PC-9 (cell line): Measurements from ENCODE around the gene RAB31. TPM values are rescaled to one million over a fixed set of nuclear protein-coding genes. Genes with fewer than 3 reads are reported as not detected.

Source experiments
- BruUV-seq: library from RNA; stranded (reverse); fragments of 400-500 nt; replicated peaks from 2 replicates; lab custom pipeline; 2021; lab: Mats Ljungman, UMichigan
- CTCF ChIA-PET: fragments of 300-600 bp; sonication (Branson Sonifier 250); formaldehyde crosslinking; loops from one replicate; lab custom pipeline; 2022; ENCODE audit warnings: antibody characterized with exemption; lab: Charles Lee
- POLR2A ChIA-PET: fragments of 300-600 bp; sonication (Branson Sonifier 250); formaldehyde crosslinking; loops from one replicate; lab custom pipeline; 2022; ENCODE audit warnings: antibody characterized with exemption; ENCODE audit not compliant: unreplicated experiment; lab: Charles Lee
- DNase-seq, 2 experiments: peaks; one replicate each; pipeline versions ENCODE4 v3.0.0 to v3.0.0-alpha.2; 2015 to 2022; ENCODE audit warnings: mixed read lengths in 1 of 2
- H2AFZ ChIP-seq: fragments of 200-600 bp; sonication (generic); 2 replicates; pipeline ENCODE4 v1.8.1; 2017; ENCODE audit warnings: antibody characterized with exemption
- H3F3A ChIP-seq: fragments of 200-600 bp; sonication (generic); 2 replicates; pipeline ENCODE4 v1.8.1; 2017; ENCODE audit warnings: antibody characterized with exemption, mild to moderate bottlenecking, low read depth; ENCODE audit not compliant: insufficient read depth
- H3K27ac ChIP-seq: fragments of 200-600 bp; sonication (generic); 2 replicates; pipeline ENCODE4 v1.6.1; 2016; ENCODE audit warnings: mixed run types
- H3K27me3 ChIP-seq: fragments of 200-600 bp; sonication (generic); 2 replicates; pipeline ENCODE4 v1.6.1; 2016; ENCODE audit warnings: low read depth, mixed run types; ENCODE audit not compliant: insufficient read depth
- H3K36me3 ChIP-seq: fragments of 200-600 bp; sonication (generic); 2 replicates; pipeline ENCODE4 v1.6.1; 2016; ENCODE audit warnings: low read depth, mixed run types
- H3K4me1 ChIP-seq: fragments of 200-600 bp; sonication (generic); replicated peaks from 2 replicates; pipeline ENCODE4 v1.6.1; 2016; ENCODE audit warnings: mixed run types; ENCODE audit not compliant: insufficient read depth
- H3K4me2 ChIP-seq: fragments of 200-600 bp; sonication (generic); 2 replicates; pipeline ENCODE4 v1.6.1; 2017; ENCODE audit warnings: mixed run types
- H3K4me3 ChIP-seq: fragments of 200-600 bp; sonication (generic); 2 replicates; pipeline ENCODE4 v1.6.1; 2016; ENCODE audit warnings: mixed run types
- H3K79me2 ChIP-seq: fragments of 200-600 bp; sonication (generic); 2 replicates; pipeline ENCODE4 v1.6.1; 2017; ENCODE audit warnings: low read depth, mixed run types
- H3K9me2 ChIP-seq: fragments of 200-600 bp; sonication (generic); 2 replicates; pipeline ENCODE4 v1.8.1; 2017; ENCODE audit warnings: mild to moderate bottlenecking; ENCODE audit not compliant: insufficient read depth
- H3K9me3 ChIP-seq: fragments of 200-600 bp; sonication (generic); 2 replicates; pipeline ENCODE4 v1.8.1; 2016; ENCODE audit warnings: low read depth; ENCODE audit not compliant: insufficient read depth
- H4K20me1 ChIP-seq: fragments of 200-600 bp; sonication (generic); 2 replicates; pipeline ENCODE4 v1.8.1; 2017; ENCODE audit not compliant: insufficient read depth
- EZH2 ChIP-seq: fragments of 200-600 bp; sonication (generic); IDR thresholded peaks from 2 replicates; pipeline ENCODE4 v1.8.0; 2017; ENCODE audit warnings: antibody characterized with exemption, low read depth
- intact Hi-C: fragments of 100-400 bp; cut with micrococcal nuclease; formaldehyde crosslinking; loops from one replicate; pipeline ENCODE4 v1.10.0; 2022; ENCODE audit not compliant: unreplicated experiment
- total RNA-seq: library from RNA; stranded (reverse); gene quantifications from 2 replicates; pipeline ENCODE4 v1.2.3, GENCODE V29; 2021
- TF ChIP-seq, protein P1 (sequence below): fragments of 200-600 bp; sonication (generic); conservative IDR thresholded peaks from 2 replicates; pipeline ENCODE4 v1.6.1; 2017; ENCODE audit warnings: mixed run types, antibody characterized with exemption, mild to moderate bottlenecking, moderate library complexity

RAB31 gene
- total RNA-seq, 1 experiment from 2014 or later: 51.0 TPM

DNA sequence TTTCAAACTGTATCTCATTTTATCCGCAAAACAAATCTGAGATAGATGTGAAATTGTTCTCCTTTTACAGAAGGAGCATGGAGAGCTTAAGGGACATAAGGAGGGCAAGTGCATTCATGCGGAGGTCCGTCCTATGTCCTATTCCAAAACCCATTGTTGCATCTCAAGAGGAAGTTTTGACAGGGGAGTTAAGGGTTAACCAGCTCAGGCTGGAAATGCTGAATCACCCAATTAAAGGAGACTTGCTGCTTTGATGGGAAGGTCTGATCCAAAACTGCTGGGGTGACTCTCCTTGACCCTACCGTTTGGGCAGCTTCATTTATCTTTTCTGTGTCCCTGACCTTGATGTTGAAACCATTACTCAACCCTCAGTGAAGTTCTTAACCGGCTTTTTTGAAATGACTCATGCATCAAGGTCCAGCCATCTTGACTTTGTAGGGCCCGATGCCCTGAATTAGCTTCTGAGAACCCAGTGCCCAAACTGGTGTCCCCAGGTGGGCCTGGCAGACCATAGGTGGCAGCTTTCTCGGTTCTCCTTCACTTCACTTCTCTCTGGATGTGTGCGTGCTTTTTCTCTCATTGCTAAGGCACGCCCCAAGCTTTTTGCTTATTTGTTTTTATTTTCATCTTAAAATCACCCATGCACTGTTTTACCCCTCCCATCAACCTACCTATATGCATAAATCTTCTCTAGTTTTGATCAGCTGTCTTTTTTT lies 161.8 kb downstream of the RAB31 start:
- Histone ChIP-seq H3K9me3 (peaks cover 14% of the 10 kb centered on the region), H3F3A (peaks cover 51% of the 10 kb centered on the region), H4K20me1 (no peaks in the 10 kb centered on the region), H2AFZ (peak overlapping the region; percentile 61; the same call in 1 of the 2 replicates), H3K4me1 (peaks cover 50% of the 10 kb centered on the region), H3K79me2 (no peaks in the 10 kb centered on the region), H3K4me2 (peak overlapping the region; percentile 56), H3K27ac (peak overlapping the region; percentile 93), H3K4me3 (no peak overlapping the region; the same call in 1 of the 2 replicates), H3K9me2 (no peaks in the 10 kb centered on the region), H3K36me3 (no peaks in the 10 kb centered on the region), H3K27me3 (no peaks in the 10 kb centered on the region)
- peak; percentile 40 to 84 for DNase-seq
- TF ChIP-seq EZH2: no peak
- POLR2A ChIA-PET: interaction anchor here (0.6 to 0.7 kb wide), 3 partner anchors 21 to 341 kb away, joined by 3 to 14 read pairs (median 13); no protein-coding TSS in a partner anchor
- intact Hi-C loops: loop anchor here (2.0 kb wide), 1 partner anchor 45 kb away; the partner anchor contains the start of gene VAPA
- CTCF ChIA-PET: interaction anchor here (1.1 kb wide), 1 partner anchor 96 kb away, joined by 4 read pairs; no protein-coding TSS in a partner anchor
- TSS peak; percentile 19 for BruUV-seq

- no peaks in the 10 kb centered on the region for H3K9me2 ChIP-seq
- ChIA-PET POLR2A (no interaction called here), CTCF (interaction anchor here (1.0 to 1.1 kb wide), 2 partner anchors 17 to 96 kb away, joined by 3 to 4 read pairs; no protein-coding TSS in a partner anchor)
- H3K27ac ChIP-seq: peak overlapping the region; percentile 93
- H3F3A ChIP-seq: peaks cover 52% of the 10 kb centered on the region
- peaks cover 53% of the 10 kb centered on the region for H3K4me1 ChIP-seq
- no peaks in the 10 kb centered on the region for H3K27me3 ChIP-seq
- peaks cover 8% of the 10 kb centered on the region for H3K9me3 ChIP-seq
- no peak overlapping the region; the same call in 1 of the 2 replicates for H3K4me3 ChIP-seq
- peak overlapping the region; percentile 61 for H2AFZ ChIP-seq
- TF ChIP-seq EZH2: no peak
- TF ChIP-seq, protein P1, sequence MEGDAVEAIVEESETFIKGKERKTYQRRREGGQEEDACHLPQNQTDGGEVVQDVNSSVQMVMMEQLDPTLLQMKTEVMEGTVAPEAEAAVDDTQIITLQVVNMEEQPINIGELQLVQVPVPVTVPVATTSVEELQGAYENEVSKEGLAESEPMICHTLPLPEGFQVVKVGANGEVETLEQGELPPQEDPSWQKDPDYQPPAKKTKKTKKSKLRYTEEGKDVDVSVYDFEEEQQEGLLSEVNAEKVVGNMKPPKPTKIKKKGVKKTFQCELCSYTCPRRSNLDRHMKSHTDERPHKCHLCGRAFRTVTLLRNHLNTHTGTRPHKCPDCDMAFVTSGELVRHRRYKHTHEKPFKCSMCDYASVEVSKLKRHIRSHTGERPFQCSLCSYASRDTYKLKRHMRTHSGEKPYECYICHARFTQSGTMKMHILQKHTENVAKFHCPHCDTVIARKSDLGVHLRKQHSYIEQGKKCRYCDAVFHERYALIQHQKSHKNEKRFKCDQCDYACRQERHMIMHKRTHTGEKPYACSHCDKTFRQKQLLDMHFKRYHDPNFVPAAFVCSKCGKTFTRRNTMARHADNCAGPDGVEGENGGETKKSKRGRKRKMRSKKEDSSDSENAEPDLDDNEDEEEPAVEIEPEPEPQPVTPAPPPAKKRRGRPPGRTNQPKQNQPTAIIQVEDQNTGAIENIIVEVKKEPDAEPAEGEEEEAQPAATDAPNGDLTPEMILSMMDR: no peak
- peak overlapping the region; percentile 56 for H3K4me2 ChIP-seq
- H3K36me3 ChIP-seq: no peaks in the 10 kb centered on the region
- no peaks in the 10 kb centered on the region for H3K79me2 ChIP-seq
- H4K20me1 ChIP-seq: no peaks in the 10 kb centered on the region
- intact Hi-C loops: no loop called here
- no peak for DNase-seq
- no TSS peak for BruUV-seq
Observed at GRCh38 chr18:9870431-9871008, 162.4 kb downstream of the RAB31 start.

GRCh38 chr18:9871244-9871746 lies 163.2 kb downstream of the RAB31 start:
- DNase-seq: no peak
- TF ChIP-seq, protein P1: no peak
- Histone ChIP-seq H4K20me1 (no peaks in the 10 kb centered on the region), H3F3A (peaks cover 54% of the 10 kb centered on the region), H3K9me2 (no peaks in the 10 kb centered on the region), H3K9me3 (no peaks in the 10 kb centered on the region; the same call in 1 of the 2 replicates), H2AFZ (no peak overlapping the region), H3K27me3 (no peaks in the 10 kb centered on the region), H3K4me2 (no peak overlapping the region), H3K79me2 (no peaks in the 10 kb centered on the region), H3K36me3 (no peaks in the 10 kb centered on the region), H3K4me3 (no peak overlapping the region), H3K27ac (no peak overlapping the region), H3K4me1 (peaks cover 60% of the 10 kb centered on the region)
- CTCF ChIA-PET: interaction anchor here (1.0 kb wide), 1 partner anchor 18 kb away, joined by 3 read pairs; no protein-coding TSS in a partner anchor
- no TSS peak for BruUV-seq
- POLR2A ChIA-PET: no interaction called here
- intact Hi-C loops: no loop called here
